Stromal cell of bone marrow (primary cell): Measurements from ENCODE around the gene RBM27.
"Not testable (repeated sequence)": the region's sequence is repeated elsewhere in the genome, so short reads cannot be mapped to it uniquely, and the experiment has no call there.

ENCODE experiments used
- DNase-seq: peaks from one replicate; pipeline ENCODE4 v3.0.0-alpha.2; 2012; ENCODE audit warnings: low read depth

RBM27 gene

GRCh38 chr5:146208916-146209522 lies 5.6 kb downstream of the RBM27 start:
- no peak for DNase-seq

GRCh38 chr5:146209714-146210113 lies 6.3 kb downstream of the RBM27 start:
- no peak for DNase-seq

- DNase-seq = not testable (repeated sequence)
Observed at GRCh38 chr5:146210810-146211209, 7.4 kb downstream of the RBM27 start.

GRCh38 chr5:146213210-146213826 lies 9.9 kb downstream of the RBM27 start:
- no peak for DNase-seq

GRCh38 chr5:146214881-146215280 lies 11.5 kb downstream of the RBM27 start:
- not testable (repeated sequence) for DNase-seq

GRCh38 chr5:146218168-146218567 lies 14.8 kb downstream of the RBM27 start:
- no peak for DNase-seq

GRCh38 chr5:146219243-146219642 lies 15.8 kb downstream of the RBM27 start:
- no peak for DNase-seq

- no peak for DNase-seq
Observed at GRCh38 chr5:146221234-146221633, 17.8 kb downstream of the RBM27 start.

GRCh38 chr5:146222005-146222404 lies 18.6 kb downstream of the RBM27 start:
- DNase-seq = no peak

- no peak for DNase-seq
Observed at GRCh38 chr5:146223179-146223578, 19.8 kb downstream of the RBM27 start.

- DNase-seq = no peak
Observed at GRCh38 chr5:146229222-146229621, 25.8 kb downstream of the RBM27 start.

GRCh38 chr5:146232223-146232622 lies 28.8 kb downstream of the RBM27 start:
- DNase-seq = no peak

- DNase-seq = no peak
Observed at GRCh38 chr5:146233441-146233840, 30.0 kb downstream of the RBM27 start.

GRCh38 chr5:146238973-146239372 lies 35.6 kb downstream of the RBM27 start:
- DNase-seq = no peak

- DNase-seq = peak; percentile 43
Observed at GRCh38 chr5:146240951-146241350, 37.5 kb downstream of the RBM27 start.

GRCh38 chr5:146243247-146243646 lies 39.8 kb downstream of the RBM27 start:
- peak; percentile 10 for DNase-seq

GRCh38 chr5:146248561-146248960 lies 45.2 kb downstream of the RBM27 start:
- DNase-seq = no peak

GRCh38 chr5:146249801-146250200 lies 46.4 kb downstream of the RBM27 start:
- no peak for DNase-seq
